Fibroblast of the aortic adventitia (primary cell): ENCODE measurements around the gene PRDM16. TPM values are rescaled to one million over a fixed set of nuclear protein-coding genes. Genes with fewer than 3 reads are reported as not detected.

Experiments
- DNase-seq: peaks from one replicate; pipeline ENCODE4 v3.0.0-alpha.2; 2010; ENCODE audit warnings: low read depth
- H3K4me3 ChIP-seq: 2 replicates; pipeline ENCODE4 v1.5.1; 2011; ENCODE audit warnings: low read depth, mild to moderate bottlenecking, control low read depth, low read length, moderate library complexity
- total RNA-seq: library from RNA; depleted of rRNA; stranded (reverse); fragments of >200 nt; gene quantifications from 2 replicates; pipeline ENCODE4 v1.2.3, GENCODE V29; 2012; ENCODE audit warnings: low replicate concordance
- TF ChIP-seq, protein P1 (sequence below): IDR thresholded peaks from 2 replicates; pipeline ENCODE4 v1.5.1; 2011; ENCODE audit warnings: mild to moderate bottlenecking, low read length, control low read depth, inconsistent platforms; ENCODE audit not compliant: insufficient read depth

Gene PRDM16
- total RNA-seq, 1 donor = 11.3 TPM

GRCh38 chr1:3054474-3054873 is 14.5 kb upstream of the PRDM16 start:
- no peak for DNase-seq
- H3K4me3 ChIP-seq = no peak overlapping the region
- TF ChIP-seq, protein P1, sequence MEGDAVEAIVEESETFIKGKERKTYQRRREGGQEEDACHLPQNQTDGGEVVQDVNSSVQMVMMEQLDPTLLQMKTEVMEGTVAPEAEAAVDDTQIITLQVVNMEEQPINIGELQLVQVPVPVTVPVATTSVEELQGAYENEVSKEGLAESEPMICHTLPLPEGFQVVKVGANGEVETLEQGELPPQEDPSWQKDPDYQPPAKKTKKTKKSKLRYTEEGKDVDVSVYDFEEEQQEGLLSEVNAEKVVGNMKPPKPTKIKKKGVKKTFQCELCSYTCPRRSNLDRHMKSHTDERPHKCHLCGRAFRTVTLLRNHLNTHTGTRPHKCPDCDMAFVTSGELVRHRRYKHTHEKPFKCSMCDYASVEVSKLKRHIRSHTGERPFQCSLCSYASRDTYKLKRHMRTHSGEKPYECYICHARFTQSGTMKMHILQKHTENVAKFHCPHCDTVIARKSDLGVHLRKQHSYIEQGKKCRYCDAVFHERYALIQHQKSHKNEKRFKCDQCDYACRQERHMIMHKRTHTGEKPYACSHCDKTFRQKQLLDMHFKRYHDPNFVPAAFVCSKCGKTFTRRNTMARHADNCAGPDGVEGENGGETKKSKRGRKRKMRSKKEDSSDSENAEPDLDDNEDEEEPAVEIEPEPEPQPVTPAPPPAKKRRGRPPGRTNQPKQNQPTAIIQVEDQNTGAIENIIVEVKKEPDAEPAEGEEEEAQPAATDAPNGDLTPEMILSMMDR = no peak

DNA sequence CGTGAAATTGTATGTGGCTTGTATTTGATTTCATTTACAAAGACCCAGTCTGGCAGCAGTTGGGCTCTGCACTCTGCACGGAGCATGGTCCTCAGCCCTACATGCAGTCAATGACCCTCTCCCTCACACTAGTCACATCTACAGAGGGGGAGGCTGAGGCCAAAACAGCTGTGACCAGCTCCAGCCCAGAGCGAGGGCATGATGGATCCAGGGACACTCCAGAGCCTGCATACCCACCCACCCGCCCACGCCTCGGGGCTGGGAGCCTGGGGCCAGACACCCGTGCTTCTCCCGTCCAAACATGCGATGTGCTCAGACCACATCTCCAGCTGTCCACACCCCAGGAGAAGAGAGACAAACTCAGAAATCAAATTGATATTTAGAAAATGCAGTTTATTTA is 14.0 kb upstream of the PRDM16 start:
- no peak for DNase-seq
- TF ChIP-seq, protein P1 = no peak
- H3K4me3 ChIP-seq = no peak overlapping the region

DNA sequence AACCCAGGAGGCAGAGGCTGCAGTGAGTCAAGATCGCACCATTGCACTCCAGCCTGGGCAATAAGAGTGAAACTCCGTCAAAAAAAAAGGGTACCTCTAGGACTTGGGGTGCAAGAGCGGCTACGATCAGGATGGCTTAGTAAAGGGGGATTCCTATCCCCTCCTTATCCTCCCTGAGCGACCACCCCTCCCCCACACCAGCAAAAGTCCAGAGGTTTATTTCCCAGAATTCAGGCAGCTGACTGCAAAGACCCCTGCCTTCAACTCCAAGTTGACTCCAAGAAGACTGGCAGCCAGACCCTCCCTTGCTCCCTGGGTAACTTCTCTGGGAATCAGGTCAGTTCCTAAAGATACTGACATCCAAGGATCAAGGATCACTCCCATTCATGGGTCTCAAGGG is 12.4 kb upstream of the PRDM16 start:
- TF ChIP-seq, protein P1 = no peak
- no peak for DNase-seq
- no peak overlapping the region for H3K4me3 ChIP-seq

GRCh38 chr1:3058263-3059030 is 10.6 kb upstream of the PRDM16 start:
- TF ChIP-seq, protein P1 = no peak
- no peak for DNase-seq
- no peak overlapping the region for H3K4me3 ChIP-seq

GRCh38 chr1:3060127-3060526 is 8.9 kb upstream of the PRDM16 start:
- TF ChIP-seq, protein P1 = no peak
- no peak for DNase-seq
- H3K4me3 ChIP-seq = no peak overlapping the region

DNA sequence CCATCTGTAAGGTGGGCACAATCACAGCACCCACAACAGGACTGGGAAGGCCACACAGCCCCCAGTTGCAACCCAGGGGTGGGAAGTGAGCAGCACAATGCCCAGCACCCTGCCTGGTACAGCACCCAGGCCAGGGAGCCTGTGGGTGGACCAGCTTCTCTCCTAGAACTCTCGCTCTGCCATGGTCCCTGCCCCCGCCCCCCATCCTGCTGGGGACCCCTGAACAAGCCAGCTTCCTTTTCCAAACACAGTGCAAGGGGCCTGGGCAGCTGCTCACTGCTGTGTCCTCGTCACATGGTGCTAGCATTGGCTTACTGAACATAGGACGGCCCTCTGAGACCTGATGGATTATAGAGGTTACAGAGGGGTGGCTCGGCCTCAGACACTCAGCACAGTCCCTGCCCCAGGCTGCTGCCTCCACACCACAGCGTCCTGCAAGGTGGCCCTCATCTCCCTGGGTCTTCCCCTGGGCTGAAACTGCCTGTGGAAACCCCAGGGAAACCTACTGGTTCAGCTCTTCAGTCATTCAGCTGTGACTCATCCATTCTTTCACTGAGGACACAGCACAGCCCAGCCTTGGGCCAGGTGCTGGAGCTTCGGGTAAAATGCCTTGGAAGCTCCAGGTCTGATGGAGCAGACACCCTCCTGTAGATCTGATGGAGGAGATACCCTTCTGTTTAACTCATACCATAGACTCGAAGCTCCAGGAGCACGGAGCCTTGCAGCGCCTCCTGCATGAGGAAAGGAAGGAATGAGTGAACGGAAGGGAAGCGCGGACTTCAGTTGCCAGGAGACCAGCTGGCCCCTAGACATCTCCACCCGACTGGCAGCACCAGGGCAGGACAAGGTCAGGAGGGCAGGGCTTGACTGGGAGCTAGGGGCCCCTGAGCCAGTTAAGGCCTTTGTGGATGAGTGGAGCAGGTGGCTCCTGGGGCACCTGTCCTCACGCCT is 8.1 kb upstream of the PRDM16 start:
- TF ChIP-seq, protein P1 = no peak
- no peak overlapping the region for H3K4me3 ChIP-seq
- DNase-seq = no peak
